Epithelial cell of esophagus (primary cell): ENCODE measurements around the gene CNTN1.

Experiments
- DNase-seq: peaks from one replicate; pipeline ENCODE4 v3.0.0; 2010; ENCODE audit warnings: low read depth
- H3K4me3 ChIP-seq: 2 replicates; pipeline ENCODE4 v1.5.1; 2011; ENCODE audit warnings: mild to moderate bottlenecking, low read length, control low read depth
- TF ChIP-seq, protein P1 (sequence below): IDR thresholded peaks from 2 replicates; pipeline ENCODE4 v1.5.1; 2011; ENCODE audit warnings: low read depth, mild to moderate bottlenecking, low read length, control low read depth, inconsistent platforms; ENCODE audit not compliant: insufficient read depth; ENCODE audit errors: missing control alignments

CNTN1 gene

DNA sequence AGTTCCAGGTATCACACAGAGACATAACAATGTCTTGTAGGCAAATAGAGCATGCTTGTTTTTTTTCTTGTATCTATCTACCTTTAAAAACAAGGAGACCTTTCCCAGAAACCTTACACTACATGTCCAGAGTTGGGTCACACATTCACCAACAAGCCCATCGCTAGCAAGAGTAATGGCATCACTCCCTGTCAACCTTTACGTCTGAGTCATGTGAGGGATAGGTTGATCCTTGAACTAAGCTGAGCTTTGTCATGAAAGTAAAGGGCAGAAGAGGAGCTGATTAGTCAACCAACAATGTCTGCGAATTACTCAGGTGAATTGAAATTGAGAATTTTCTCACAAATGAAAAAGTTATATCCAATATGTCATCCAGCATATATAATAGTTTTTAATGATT, 219.4 kb downstream of the CNTN1 start:
- TF ChIP-seq, protein P1, sequence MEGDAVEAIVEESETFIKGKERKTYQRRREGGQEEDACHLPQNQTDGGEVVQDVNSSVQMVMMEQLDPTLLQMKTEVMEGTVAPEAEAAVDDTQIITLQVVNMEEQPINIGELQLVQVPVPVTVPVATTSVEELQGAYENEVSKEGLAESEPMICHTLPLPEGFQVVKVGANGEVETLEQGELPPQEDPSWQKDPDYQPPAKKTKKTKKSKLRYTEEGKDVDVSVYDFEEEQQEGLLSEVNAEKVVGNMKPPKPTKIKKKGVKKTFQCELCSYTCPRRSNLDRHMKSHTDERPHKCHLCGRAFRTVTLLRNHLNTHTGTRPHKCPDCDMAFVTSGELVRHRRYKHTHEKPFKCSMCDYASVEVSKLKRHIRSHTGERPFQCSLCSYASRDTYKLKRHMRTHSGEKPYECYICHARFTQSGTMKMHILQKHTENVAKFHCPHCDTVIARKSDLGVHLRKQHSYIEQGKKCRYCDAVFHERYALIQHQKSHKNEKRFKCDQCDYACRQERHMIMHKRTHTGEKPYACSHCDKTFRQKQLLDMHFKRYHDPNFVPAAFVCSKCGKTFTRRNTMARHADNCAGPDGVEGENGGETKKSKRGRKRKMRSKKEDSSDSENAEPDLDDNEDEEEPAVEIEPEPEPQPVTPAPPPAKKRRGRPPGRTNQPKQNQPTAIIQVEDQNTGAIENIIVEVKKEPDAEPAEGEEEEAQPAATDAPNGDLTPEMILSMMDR, result no peak
- H3K4me3 ChIP-seq, result no peak overlapping the region
- DNase-seq, result peak; percentile 74

DNA sequence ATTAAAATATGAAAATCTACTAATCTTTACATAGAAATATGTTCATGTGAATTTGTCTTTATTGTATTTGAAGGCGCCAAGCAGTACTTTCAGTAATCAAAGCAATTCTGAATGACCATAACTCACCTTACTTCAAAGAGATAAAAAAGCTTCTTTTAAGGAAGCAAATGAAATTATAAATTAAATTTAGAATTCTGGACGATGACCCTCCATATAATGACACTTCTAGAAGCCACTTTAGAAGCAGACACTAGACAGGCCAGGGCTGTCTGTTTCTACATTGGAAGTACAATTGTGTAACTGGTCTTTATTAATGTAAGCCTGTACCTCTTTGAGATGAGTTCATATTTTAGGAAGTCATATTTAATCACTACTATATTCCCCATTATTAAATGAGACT, 222.9 kb downstream of the CNTN1 start:
- TF ChIP-seq, protein P1, result no peak
- H3K4me3 ChIP-seq, result no peak overlapping the region
- DNase-seq, result no peak

DNA sequence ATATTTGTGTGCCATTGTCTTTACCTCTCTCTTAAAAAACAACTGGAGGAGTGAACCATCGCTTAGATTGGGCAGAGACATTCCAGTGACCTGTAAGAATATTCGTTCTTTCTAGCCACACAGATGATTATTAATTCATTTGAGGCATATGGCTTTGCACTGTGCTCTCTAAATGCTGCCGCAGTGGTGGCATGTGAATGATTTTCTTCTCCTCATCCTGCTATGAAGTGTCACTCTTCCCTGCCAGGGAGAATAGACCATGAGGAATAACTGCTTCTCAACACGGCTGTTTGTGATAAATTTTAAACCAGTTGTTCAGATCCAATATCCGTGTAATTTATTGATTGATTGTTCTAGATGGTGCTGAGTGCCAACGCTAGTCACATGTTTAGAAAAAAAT, 225.3 kb downstream of the CNTN1 start:
- no peak for DNase-seq
- no peak overlapping the region for H3K4me3 ChIP-seq
- TF ChIP-seq, protein P1, result no peak

DNA sequence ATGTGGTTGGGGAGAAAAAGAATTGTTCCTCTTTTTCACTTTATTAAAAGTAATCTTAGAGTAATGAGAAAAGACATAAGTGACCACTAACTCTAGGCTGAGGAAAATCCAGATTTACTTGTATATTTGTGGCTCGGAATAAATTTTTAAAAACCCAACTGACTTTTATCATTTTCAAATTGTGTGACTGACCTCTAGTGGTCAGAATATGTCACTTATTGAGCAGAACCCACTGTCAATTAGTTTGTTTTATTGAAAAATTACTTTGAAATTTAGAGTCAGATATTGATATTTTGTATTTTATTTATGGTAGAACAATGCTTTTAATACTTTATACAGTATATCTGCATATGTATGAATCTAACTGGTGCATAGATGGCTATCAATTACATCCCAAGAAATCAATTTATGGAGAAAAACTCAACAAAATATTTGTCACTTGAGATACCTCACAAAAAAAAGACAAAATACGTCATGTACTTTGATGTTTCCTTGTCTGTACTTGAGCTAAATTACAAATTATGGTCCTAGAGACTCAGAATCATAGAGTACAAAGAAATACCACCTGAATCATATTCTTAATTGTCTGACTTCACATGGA, 229.4 kb downstream of the CNTN1 start:
- TF ChIP-seq, protein P1, result peak; percentile 53
- peak; percentile 39 for DNase-seq
- H3K4me3 ChIP-seq, result no peak overlapping the region

DNA sequence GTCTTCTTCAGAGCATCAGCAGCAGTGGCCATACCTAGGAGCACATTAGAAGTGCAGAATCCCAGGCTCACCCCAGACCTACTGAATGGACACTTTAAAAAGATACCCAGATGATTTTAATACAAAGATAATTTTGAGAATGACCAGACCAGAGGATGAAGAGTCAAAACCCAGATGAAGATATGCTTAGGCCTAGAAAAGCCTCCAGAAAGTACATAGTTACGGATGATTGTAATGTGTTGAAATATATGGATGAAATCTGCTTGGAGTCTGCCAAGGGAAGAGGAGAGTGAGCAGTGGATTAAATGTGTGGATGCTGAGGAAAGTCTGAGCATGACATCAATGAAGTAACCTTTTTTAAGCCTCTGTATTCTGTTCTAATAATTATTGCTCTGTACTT, 245.7 kb downstream of the CNTN1 start:
- TF ChIP-seq, protein P1, result no peak
- no peak for DNase-seq
- no peak overlapping the region for H3K4me3 ChIP-seq

DNA sequence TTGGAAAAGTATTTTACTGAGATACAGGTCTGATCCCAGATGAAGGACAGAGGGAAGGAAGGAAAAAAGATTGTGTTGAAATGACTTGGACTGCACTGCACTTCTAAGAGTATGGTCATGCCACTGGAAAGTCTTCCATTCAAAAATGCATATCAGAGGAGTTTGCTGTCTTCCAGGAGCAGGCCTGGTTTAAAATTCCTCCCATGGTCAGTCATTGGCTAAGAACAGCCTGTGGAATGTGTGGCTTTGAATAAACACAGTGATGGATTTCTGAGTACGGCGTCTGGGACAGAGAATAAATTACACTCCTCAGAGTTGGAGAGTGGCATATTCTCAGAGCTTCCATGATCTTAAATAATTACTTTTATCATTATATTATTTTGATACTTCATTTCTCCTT, 250.1 kb downstream of the CNTN1 start:
- peak; percentile 24 for DNase-seq
- TF ChIP-seq, protein P1, result no peak

DNA sequence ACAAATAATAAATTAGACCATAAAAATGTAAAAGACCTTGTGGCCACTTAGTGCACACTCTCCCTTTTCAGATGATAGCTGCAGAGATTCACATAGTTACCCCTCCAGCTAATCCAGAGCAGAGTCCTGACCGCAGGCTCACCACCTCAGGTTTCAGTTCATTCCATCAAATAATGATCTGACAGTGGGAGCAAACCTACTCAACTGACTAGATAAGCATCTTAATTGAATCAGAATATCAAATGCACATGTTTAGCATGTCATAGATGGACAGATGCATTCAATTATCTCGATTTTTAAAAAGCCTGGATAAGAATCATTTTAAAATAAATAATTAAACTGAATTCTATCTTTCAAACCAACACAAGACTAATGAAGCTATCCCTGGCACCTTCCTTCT, 253.5 kb downstream of the CNTN1 start:
- TF ChIP-seq, protein P1, result no peak
- no peak for DNase-seq
- no peak overlapping the region for H3K4me3 ChIP-seq

More for the DNA sequence above, 250.1 kb downstream of the CNTN1 start:
- no peak overlapping the region for H3K4me3 ChIP-seq
